Activated CD4-positive, CD25-positive, alpha-beta regulatory T cell treated with anti-CD3 and anti-CD28 coated beads, Interleukin-2, amount 50 U/mL, for 72 hours (primary cell): ENCODE data around the gene SUGCT.

Source experiments
- DNase-seq: peaks from one replicate; pipeline ENCODE4 v3.0.0; 2021

SUGCT gene

DNA sequence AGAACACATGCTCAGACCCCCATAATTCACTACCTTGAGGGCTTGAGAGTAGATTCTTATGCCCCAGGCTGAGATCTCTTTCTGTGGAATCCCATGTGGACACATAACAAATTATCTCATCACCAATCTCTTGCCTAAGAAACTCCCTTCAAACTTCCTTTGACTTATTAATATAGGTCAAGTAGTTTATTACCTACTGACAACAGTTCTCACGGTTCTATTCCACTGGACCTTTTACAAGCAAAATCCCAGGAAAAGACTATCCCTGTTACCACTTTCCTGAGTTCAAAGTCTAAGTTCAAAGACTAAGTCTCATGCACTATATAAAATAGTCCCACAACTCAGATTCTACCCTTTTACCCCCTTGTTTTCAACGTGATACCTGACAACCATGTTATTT, 754.7 kb downstream of the SUGCT start:
- DNase-seq, result no peak

DNA sequence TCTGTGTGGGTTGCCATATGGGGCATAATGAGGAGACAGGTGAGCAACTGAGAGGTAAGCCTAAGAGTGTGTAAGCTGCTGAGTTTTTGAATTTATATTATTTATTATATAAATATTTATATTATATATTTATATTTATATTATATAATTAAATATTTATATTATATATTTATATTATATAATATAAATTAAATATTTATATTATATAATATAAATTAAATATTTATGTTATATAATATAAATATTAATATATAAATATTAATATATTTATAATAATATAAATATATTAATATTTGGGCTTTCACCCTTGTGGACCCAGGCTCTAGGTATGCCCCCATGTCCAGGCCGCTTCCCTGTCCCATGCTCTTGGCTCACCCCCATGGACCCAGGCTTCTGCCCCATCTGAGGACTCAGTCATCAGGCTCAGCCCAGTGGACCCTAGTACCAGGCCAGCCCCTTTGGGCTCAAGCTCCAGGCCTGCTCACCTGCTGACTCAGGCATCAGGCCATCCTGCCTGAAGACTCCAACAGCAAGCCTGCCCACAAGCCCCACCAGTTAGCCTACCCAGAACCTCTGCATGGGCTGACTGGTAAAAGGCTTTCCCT, 755.4 kb downstream of the SUGCT start:
- DNase-seq, result no peak

DNA sequence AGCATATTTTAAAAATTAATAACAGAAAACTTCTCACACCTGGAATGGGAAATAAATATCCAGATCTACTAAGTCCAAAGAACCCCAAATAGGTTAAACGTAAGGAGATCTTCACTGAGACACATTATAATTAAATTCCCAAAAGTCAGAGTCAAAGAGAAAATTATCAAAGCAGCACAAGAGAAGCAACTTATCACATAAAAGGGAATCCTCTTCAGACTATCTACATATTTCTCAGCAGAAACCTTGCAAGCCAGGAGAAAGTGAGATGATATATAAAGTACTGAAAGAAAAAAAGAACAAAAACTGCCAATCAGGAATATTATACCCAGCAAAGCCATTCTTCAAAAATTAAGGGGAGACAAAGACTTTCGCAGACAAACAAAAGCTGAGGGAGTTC, 756.4 kb downstream of the SUGCT start:
- DNase-seq, result no peak

DNA sequence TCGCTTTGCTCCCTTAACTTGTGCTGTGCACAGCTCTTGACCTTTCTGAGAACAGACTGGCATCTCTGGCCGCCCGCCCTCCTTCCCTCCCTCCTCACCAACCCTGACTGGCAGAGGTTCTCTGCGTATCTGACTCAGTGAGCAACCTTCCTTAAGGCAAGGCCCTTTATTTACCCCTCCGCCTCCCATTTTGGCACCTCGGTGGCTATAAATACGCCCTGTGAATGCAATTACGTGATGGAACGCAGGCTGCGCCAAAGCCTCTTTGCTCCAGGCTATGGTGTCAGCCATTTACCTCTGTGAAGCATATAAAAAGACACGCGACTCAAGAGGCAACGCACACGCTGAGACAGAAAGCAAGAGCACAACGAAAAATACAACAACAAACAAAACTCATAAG, 764.3 kb downstream of the SUGCT start:
- DNase-seq, result no peak

DNA sequence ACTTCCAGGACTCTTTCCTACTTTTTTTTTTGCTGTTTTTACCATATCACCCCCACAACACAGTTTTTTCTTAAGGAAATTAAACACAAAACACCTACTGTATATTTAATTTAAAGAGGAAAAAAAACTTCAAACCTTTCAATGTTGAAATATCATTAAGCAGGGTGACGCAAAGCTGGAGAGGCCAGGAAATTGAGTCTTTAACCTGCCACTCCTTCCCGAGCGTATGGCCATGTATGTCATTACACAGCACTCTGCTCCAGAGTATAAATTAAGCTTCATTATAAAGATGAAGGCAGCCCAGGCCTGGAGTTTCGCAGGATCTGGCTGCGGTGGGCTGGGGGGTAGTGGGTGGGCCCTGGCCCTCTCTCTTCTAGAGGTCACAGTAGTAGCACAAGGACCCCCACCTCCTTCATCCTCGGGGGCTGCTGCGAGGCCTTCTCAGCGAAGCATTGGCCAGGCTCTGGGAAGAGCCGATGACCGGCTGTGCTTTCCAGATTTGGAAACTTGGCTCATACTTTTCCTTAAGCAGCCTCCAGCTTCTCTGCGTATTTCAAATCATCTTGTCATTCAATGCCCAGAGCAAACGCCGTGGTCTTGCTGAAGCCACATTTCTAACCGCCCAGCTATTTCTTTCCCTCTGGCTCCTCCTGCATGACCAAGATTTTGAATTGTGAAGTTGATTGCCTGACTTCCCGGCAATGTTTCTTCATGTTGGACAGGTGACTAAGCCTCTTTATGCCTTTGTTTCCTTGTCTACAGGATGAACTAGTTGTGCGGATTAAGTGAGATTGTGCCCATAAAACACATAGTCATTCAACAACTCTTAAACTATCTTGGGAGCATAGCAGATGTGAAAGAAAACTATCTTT, 765.1 kb downstream of the SUGCT start:
- DNase-seq, result no peak

DNA sequence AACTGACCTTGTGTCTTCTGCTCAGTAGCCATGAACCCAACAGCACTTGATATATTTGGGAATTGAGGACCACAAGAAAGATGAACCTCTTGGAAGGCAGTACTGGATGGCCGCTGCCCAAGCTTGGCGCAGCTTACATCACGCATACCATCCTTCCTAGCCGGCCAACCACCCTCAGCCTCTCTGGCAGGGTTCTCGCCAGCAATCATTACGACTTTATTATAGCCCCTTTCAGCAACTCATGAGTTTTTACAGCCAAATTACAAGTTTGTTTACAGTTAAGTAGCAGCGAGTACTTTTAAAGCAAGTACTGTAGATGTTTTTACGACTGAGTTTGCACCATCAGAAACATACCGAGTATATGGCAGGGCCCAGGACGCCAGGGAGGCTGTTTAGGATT, 769.1 kb downstream of the SUGCT start:
- DNase-seq, result no peak

DNA sequence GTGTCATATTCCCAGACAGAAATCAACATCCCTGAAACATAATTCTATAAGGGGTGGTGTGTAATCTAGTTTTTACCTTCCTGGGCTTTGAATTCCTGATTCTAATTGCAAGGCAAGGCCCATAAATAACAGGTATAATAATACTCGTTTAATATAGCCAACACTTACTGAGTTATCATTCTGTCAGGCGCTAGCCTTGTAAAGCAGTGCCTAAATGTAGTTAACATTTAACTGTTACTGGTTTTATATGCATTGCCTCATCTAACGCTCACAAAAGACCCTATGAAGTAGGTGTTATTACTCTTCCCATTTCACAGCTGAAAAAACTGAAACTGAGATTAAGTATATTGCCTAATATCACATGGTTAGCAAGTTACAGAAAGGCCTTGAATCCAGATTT, 772.5 kb downstream of the SUGCT start:
- no peak for DNase-seq

DNA sequence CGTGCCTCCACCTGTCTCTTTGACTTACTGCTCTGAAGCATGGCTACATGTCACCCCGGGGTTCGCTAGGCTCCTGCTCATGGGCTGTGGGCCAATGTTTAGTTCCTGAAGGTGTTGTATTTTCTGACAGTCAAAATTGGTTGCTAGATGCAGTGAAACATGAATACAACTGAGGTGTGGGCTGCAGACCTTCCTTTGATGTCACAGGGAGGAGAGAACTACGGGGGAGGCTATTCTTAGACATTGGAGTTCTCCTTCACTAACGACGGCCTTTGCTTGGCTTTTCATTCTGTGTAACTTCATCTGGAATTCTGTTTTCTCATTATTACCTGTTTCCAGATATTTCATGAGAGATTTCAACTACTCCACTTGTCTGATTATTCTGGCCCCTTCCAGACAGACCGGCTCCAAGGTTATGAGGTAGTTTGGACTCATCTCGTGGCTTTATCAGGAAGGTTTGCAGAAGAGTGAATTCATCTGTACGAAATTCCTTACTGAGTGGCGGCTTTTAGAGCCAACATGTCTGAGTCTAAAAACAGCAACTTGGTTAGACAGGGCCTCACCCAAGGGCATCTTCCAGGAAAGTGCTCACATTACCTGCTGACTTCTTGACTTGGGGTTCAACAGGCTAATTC, 774.7 kb downstream of the SUGCT start:
- no peak for DNase-seq
